H1 (cell line): Measurements from ENCODE around the gene PRKAG3. TPM values are rescaled to one million over a fixed set of nuclear protein-coding genes. Genes with fewer than 3 reads are reported as not detected.

Experiments used
- CTCF ChIA-PET: fragments of 300-600 bp; sonication (Branson Sonifier 250); formaldehyde crosslinking; loops from one replicate; lab custom pipeline; 2021; ENCODE audit not compliant: partially characterized antibody; lab: Charles Lee
- POLR2A ChIA-PET: fragments of 300-600 bp; sonication (Branson Sonifier 250); formaldehyde crosslinking; loops from one replicate; lab custom pipeline; 2021; ENCODE audit warnings: inconsistent platforms; ENCODE audit not compliant: partially characterized antibody; lab: Charles Lee
- DNase-seq, 2 experiments: peaks; one replicate each; pipeline versions ENCODE4 v3.0.0 to v3.0.0-alpha.2; 2010 to 2022; ENCODE audit warnings: low spot score in 2 of 2, low read depth in 1 of 2, mixed read lengths in 1 of 2
- FAIRE-seq: peaks from 2 replicates; lab custom pipeline; 2011; peaks lifted over from hg19 to GRCh38; lab: Jason Lieb, UNC
- H2AFZ ChIP-seq: 2 replicates; pipeline ENCODE4 v1.8.1; 2012; ENCODE audit warnings: low read length, inconsistent platforms
- H2AK5ac ChIP-seq: 2 replicates; pipeline ENCODE4 v1.6.1; 2013; ENCODE audit warnings: low read depth, low read length
- H2BK120ac ChIP-seq: replicated peaks from 2 replicates; pipeline ENCODE3; 2013; ENCODE audit warnings: low read depth, low read length, inconsistent platforms
- H2BK12ac ChIP-seq: 2 replicates; pipeline ENCODE4 v1.6.1; 2013; ENCODE audit warnings: low read depth, low read length
- H2BK15ac ChIP-seq: 2 replicates; pipeline ENCODE4 v1.6.1; 2013; ENCODE audit warnings: low read length
- H2BK20ac ChIP-seq: 2 replicates; pipeline ENCODE4 v1.6.1; 2013; ENCODE audit warnings: low read length
- H2BK5ac ChIP-seq: 2 replicates; pipeline ENCODE4 v1.6.1; 2013; ENCODE audit warnings: low read depth, low read length
- H3K14ac ChIP-seq: 2 replicates; pipeline ENCODE4 v1.6.1; 2013; ENCODE audit warnings: inconsistent platforms; ENCODE audit not compliant: insufficient read length
- H3K18ac ChIP-seq: 2 replicates; pipeline ENCODE4 v1.6.1; 2013; ENCODE audit warnings: low read length; ENCODE audit errors: extremely low read depth
- H3K23ac ChIP-seq: 2 replicates; pipeline ENCODE4 v1.6.1; 2013; ENCODE audit warnings: inconsistent platforms; ENCODE audit not compliant: insufficient read length
- H3K23me2 ChIP-seq: 2 replicates; pipeline ENCODE4 v1.6.1; 2013; ENCODE audit warnings: low read depth, low read length
- H3K27ac ChIP-seq: 2 replicates; pipeline ENCODE4 v1.6.1; 2011; ENCODE audit warnings: low read depth, low read length, inconsistent platforms
- H3K27me3 ChIP-seq, 4 experiments: replicated peaks in 1 of 4; 1 replicate in 1 of 4; 2 replicates in 3 of 4; pipeline versions ENCODE4 v1.6.1 to v1.8.1; 2011 to 2013; ENCODE audit warnings: low read length in 3 of 4, mild to moderate bottlenecking in 3 of 4, inconsistent platforms in 2 of 4, mixed read lengths in 2 of 4, moderate library complexity in 1 of 4; ENCODE audit not compliant: control insufficient read depth in 3 of 4, insufficient read depth in 3 of 4; ENCODE audit errors: extremely low read depth in 1 of 4
- H3K36me3 ChIP-seq, 4 experiments: 2 replicates each; pipeline versions ENCODE4 v1.6.1 to v1.8.1; 2011 to 2013; ENCODE audit warnings: mild to moderate bottlenecking in 4 of 4, low read length in 3 of 4, moderate library complexity in 2 of 4, control low read depth in 1 of 4, inconsistent platforms in 1 of 4; ENCODE audit not compliant: insufficient read depth in 4 of 4, control insufficient read depth in 2 of 4
- H3K4ac ChIP-seq: replicated peaks from 2 replicates; pipeline ENCODE3; 2013; ENCODE audit warnings: low read length, low read depth, mixed read lengths, inconsistent platforms; ENCODE audit not compliant: insufficient read length
- H3K4me1 ChIP-seq, 4 experiments: replicated peaks in 1 of 4; 1 replicate in 1 of 4; 2 replicates in 3 of 4; pipeline versions ENCODE4 v1.6.1 to v1.8.1; 2011 to 2013; ENCODE audit warnings: low read length in 3 of 4, inconsistent platforms in 2 of 4, mixed read lengths in 1 of 4; ENCODE audit not compliant: insufficient read depth in 4 of 4, control insufficient read depth in 3 of 4
- H3K4me2 ChIP-seq, 2 experiments: 2 replicates each; pipeline versions ENCODE4 v1.6.1 to v1.8.1; 2011 to 2013; ENCODE audit warnings: low read depth in 2 of 2, low read length in 2 of 2, control low read depth in 1 of 2, inconsistent platforms in 1 of 2, mild to moderate bottlenecking in 1 of 2; ENCODE audit not compliant: insufficient read depth in 1 of 2
- H3K4me3 ChIP-seq, 4 experiments: fragments of 200-600, 300-600 bp in 1 of 4; sonication (generic), shearing (Covaris generic), sonication (Bioruptor Twin) in 1 of 4; 2 replicates each; pipeline versions ENCODE4 v1.5.1 to v1.8.1; 2011 to 2016; ENCODE audit warnings: low read length in 4 of 4, low read depth in 3 of 4, control low read depth in 2 of 4, inconsistent platforms in 2 of 4, mild to moderate bottlenecking in 2 of 4, mixed read lengths in 1 of 4, moderate library complexity in 1 of 4; ENCODE audit not compliant: insufficient read depth in 2 of 4; ENCODE audit errors: extremely low read depth in 1 of 4
- H3K56ac ChIP-seq: replicated peaks from 2 replicates; pipeline ENCODE3; 2013; ENCODE audit warnings: low read depth, mild to moderate bottlenecking, mixed read lengths, low read length, inconsistent platforms; ENCODE audit not compliant: insufficient read length
- H3K79me1 ChIP-seq: 2 replicates; pipeline ENCODE4 v1.6.1; 2013; ENCODE audit warnings: low read depth, low read length, control low read depth
- H3K79me2 ChIP-seq, 2 experiments: 2 replicates each; pipeline versions ENCODE4 v1.6.1 to v1.8.1; 2012 to 2013; ENCODE audit warnings: low read length in 2 of 2, mild to moderate bottlenecking in 2 of 2, inconsistent platforms in 1 of 2; ENCODE audit not compliant: insufficient read depth in 2 of 2, control insufficient read depth in 1 of 2
- H3K9ac ChIP-seq, 4 experiments: replicated peaks in 1 of 4; 1 replicate in 1 of 4; 2 replicates in 3 of 4; pipeline versions ENCODE4 v1.6.1 to v1.8.1; 2011 to 2013; ENCODE audit warnings: low read depth in 3 of 4, low read length in 3 of 4, control low read depth in 2 of 4, mild to moderate bottlenecking in 2 of 4, moderate library complexity in 2 of 4, inconsistent platforms in 1 of 4; ENCODE audit errors: extremely low read depth in 1 of 4
- H3K9me3 ChIP-seq, 2 experiments: 2 replicates each; pipeline versions ENCODE4 v1.6.1 to v1.8.1; 2012 to 2013; ENCODE audit warnings: mild to moderate bottlenecking in 2 of 2, moderate library complexity in 2 of 2, control low read depth in 1 of 2, inconsistent platforms in 1 of 2, low read depth in 1 of 2, low read length in 1 of 2, mixed read lengths in 1 of 2; ENCODE audit not compliant: insufficient read depth in 2 of 2
- H4K20me1 ChIP-seq, 2 experiments: replicated peaks in 1 of 2; 2 replicates each; pipeline versions ENCODE3 to v1.8.1; 2011 to 2013; ENCODE audit warnings: inconsistent platforms in 2 of 2, low read length in 2 of 2, mild to moderate bottlenecking in 1 of 2; ENCODE audit not compliant: insufficient read depth in 2 of 2, control insufficient read depth in 1 of 2
- H4K5ac ChIP-seq: 2 replicates; pipeline ENCODE4 v1.6.1; 2013; ENCODE audit warnings: low read length, low read depth, mixed read lengths, inconsistent platforms; ENCODE audit not compliant: insufficient read length
- H4K8ac ChIP-seq: 2 replicates; pipeline ENCODE4 v1.8.0; 2013; ENCODE audit warnings: mild to moderate bottlenecking, moderate library complexity, low read length, inconsistent platforms; ENCODE audit not compliant: insufficient read depth; ENCODE audit errors: extremely low read depth
- H4K91ac ChIP-seq: replicated peaks from 2 replicates; pipeline ENCODE3; 2013; ENCODE audit warnings: low read length, mixed read lengths, inconsistent platforms; ENCODE audit not compliant: insufficient read length
- BCL11A ChIP-seq, 2 experiments: IDR thresholded peaks; one replicate each; pipeline ENCODE4 v1.6.1; 2011; ENCODE audit warnings: low read depth in 2 of 2, low read length in 2 of 2, mild to moderate bottlenecking in 2 of 2
- E2F6 ChIP-seq: IDR thresholded peaks from 2 replicates; pipeline ENCODE4 v1.6.1; 2012; ENCODE audit warnings: inconsistent platforms
- EZH2 ChIP-seq: fragments of 200-600 bp; sonication (generic); IDR thresholded peaks from 2 replicates; pipeline ENCODE4 v1.7.1; 2012; ENCODE audit warnings: low read depth, mild to moderate bottlenecking, moderate library complexity, low read length, inconsistent platforms; ENCODE audit not compliant: severe bottlenecking
- FOSL1 ChIP-seq: IDR thresholded peaks from 2 replicates; pipeline ENCODE4 v1.6.1; 2011; ENCODE audit warnings: mild to moderate bottlenecking, low read depth, low read length, moderate library complexity; ENCODE audit not compliant: insufficient read depth
- GABPA ChIP-seq: IDR thresholded peaks from 2 replicates; pipeline ENCODE4 v1.6.1; 2011; ENCODE audit warnings: mild to moderate bottlenecking, low read length, moderate library complexity, borderline replicate concordance; ENCODE audit not compliant: insufficient read depth
- KDM4A ChIP-seq: IDR thresholded peaks from one replicate; pipeline ENCODE4 v1.7.1; 2012; ENCODE audit warnings: low read depth, mild to moderate bottlenecking, moderate library complexity, low read length, inconsistent platforms; ENCODE audit not compliant: severe bottlenecking
- NANOG ChIP-seq: IDR thresholded peaks from 2 replicates; pipeline ENCODE4 v1.6.1; 2011; ENCODE audit warnings: low read length, low read depth, mild to moderate bottlenecking, inconsistent platforms; ENCODE audit not compliant: insufficient read depth, poor library complexity, severe bottlenecking
- RXRA ChIP-seq: IDR thresholded peaks from 2 replicates; pipeline ENCODE4 v1.6.1; 2011; ENCODE audit warnings: low read depth, mild to moderate bottlenecking, low read length, moderate library complexity; ENCODE audit not compliant: insufficient read depth
- TAF7 ChIP-seq: optimal IDR thresholded peaks from 2 replicates; pipeline ENCODE3; 2011; ENCODE audit warnings: low read depth, mild to moderate bottlenecking, inconsistent platforms, low read length, moderate library complexity, borderline replicate concordance
- TBP ChIP-seq: IDR thresholded peaks from 2 replicates; pipeline ENCODE4 v1.6.1; 2011; ENCODE audit warnings: low read depth, low read length, improper control_type of control experiment
- WGBS, 2 experiments: shearing (Covaris generic) in 1 of 2; methylation state at CpG; one replicate each; pipeline versions ENCODE4 v1.1.6 to v1.1.7; 2013 to 2015; ENCODE audit warnings: low lambda C conversion rate in 2 of 2, mixed read lengths in 2 of 2, inconsistent platforms in 1 of 2, low coverage in 1 of 2, missing lambda C conversion rate in 1 of 2; ENCODE audit not compliant: insufficient replicate concordance in 2 of 2, insufficient coverage in 1 of 2, insufficient read length in 1 of 2; ENCODE audit errors: extremely low coverage in 1 of 2, missing lambda C conversion rate in 1 of 2; 5-methylcytosine and 5-hydroxymethylcytosine counted together
- polyA plus RNA-seq, 7 experiments: library from polyadenylated mRNA; depleted of rRNA in 3 of 7; stranded (reverse) in 5 of 7; unstranded in 2 of 7; fragments of >200 nt in 5 of 7; fragments of 200-250 nt in 2 of 7; gene quantifications; 1 replicate in 5 of 7; 2 replicates in 1 of 7; 4 replicates in 1 of 7; pipeline versions ENCODE4 v1.2.1 to v1.2.3, GENCODE V29; 2011 to 2013; ENCODE audit warnings: missing spikeins in 2 of 7, mixed read lengths in 2 of 7
- total RNA-seq: library from RNA; stranded (reverse); fragmentation: NEBNext Ultra II Directional; extraction: Animal tissue kit (Norgen Biotek cat#: 25700); gene quantifications from 2 replicates; pipeline ENCODE4 v1.2.1, GENCODE V29; 2021
- TF ChIP-seq, protein P1 (sequence below): IDR thresholded peaks from 2 replicates; pipeline ENCODE4 v1.6.1; 2012; ENCODE audit warnings: low read length, inconsistent platforms

Gene PRKAG3
- total and polyA plus RNA-seq, 2 of the 8 experiments (the other 6 are each of a cell fraction or from before 2014, with no cell fraction given), result not detected

DNA sequence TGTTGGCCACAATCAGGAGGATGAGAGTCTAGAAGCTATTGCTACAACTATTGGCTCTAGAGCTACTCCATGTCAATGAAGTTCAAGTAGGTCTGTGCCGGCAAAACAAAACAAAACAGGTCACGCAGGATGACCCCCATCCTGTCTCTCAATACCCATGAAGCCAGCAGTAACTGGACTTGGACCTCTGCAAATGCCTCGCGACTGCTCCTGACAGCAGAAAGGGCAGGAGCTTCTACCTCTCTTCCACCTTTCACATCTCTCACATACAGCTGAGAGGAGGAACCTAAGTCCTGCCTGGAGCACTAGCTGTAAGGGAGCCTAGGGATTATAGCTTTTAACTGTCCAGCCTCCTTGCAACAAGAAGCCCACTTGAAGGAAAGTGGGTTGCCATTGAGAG, 16.0 kb downstream of the PRKAG3 start:
- H3K18ac ChIP-seq, result no peak overlapping the region
- ChIA-PET POLR2A (interaction anchor here (1.7 kb wide), 1 partner anchor 12 kb away, joined by 5 read pairs; no protein-coding TSS in a partner anchor), CTCF (interaction anchor here (1.0 to 2.3 kb wide), 5 partner anchors 11 to 186 kb away, joined by 3 to 7 read pairs (median 4); no protein-coding TSS in a partner anchor)
- WGBS, 2 experiments, result 93% methylated on average over 4 of the region's 4 CpGs; no CpG with 5 or more reads in 1 of the 2 experiments
- no peaks in the 10 kb centered on the region for H3K36me3 ChIP-seq
- no peaks in the 10 kb centered on the region for H3K9me3 ChIP-seq
- no peak overlapping the region for H3K4me2 ChIP-seq
- H3K79me2 ChIP-seq, result no peaks in the 10 kb centered on the region
- H4K5ac ChIP-seq, result no peak overlapping the region
- H3K56ac ChIP-seq, result no peak overlapping the region
- H3K4me1 ChIP-seq, result no peaks in the 10 kb centered on the region
- H2AK5ac ChIP-seq, result no peak overlapping the region
- no peaks in the 10 kb centered on the region for H4K20me1 ChIP-seq
- H2BK120ac ChIP-seq, result no peak overlapping the region
- FAIRE-seq (no peak), DNase-seq (no peak)
- H3K4me3 ChIP-seq, result no peak overlapping the region
- H4K91ac ChIP-seq, result no peak overlapping the region
- H2BK12ac ChIP-seq, result no peak overlapping the region
- H3K9ac ChIP-seq, result no peak overlapping the region
- H3K27ac ChIP-seq, result no peak overlapping the region
- no peak overlapping the region for H2BK20ac ChIP-seq
- no peak overlapping the region for H3K4ac ChIP-seq
- no peaks in the 10 kb centered on the region for H3K79me1 ChIP-seq
- no peak overlapping the region for H2BK15ac ChIP-seq
- no peak overlapping the region for H2AFZ ChIP-seq
- no peak overlapping the region for H2BK5ac ChIP-seq
- H3K23ac ChIP-seq, result no peak overlapping the region
- H3K27me3 ChIP-seq, result no peaks in the 10 kb centered on the region
- H3K14ac ChIP-seq, result no peak overlapping the region
- H4K8ac ChIP-seq, result no peak overlapping the region
- H3K23me2 ChIP-seq, result no peaks in the 10 kb centered on the region
- TF ChIP-seq RXRA (no peak), EZH2 (no peak), BCL11A (IDR thresholded peaks at IDR 0.05; ENCODE audit: low read depth in 2 of 2, low read length in 2 of 2) (no peak), FOSL1 (no peak), TBP (no peak), E2F6 (no peak), TAF7 (no peak), KDM4A (no peak), GABPA (no peak), NANOG (no peak)
- TF ChIP-seq, protein P1, sequence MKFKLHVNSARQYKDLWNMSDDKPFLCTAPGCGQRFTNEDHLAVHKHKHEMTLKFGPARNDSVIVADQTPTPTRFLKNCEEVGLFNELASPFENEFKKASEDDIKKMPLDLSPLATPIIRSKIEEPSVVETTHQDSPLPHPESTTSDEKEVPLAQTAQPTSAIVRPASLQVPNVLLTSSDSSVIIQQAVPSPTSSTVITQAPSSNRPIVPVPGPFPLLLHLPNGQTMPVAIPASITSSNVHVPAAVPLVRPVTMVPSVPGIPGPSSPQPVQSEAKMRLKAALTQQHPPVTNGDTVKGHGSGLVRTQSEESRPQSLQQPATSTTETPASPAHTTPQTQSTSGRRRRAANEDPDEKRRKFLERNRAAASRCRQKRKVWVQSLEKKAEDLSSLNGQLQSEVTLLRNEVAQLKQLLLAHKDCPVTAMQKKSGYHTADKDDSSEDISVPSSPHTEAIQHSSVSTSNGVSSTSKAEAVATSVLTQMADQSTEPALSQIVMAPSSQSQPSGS, result no peak
